Neuronal stem cell (in vitro differentiated cells): Measurements from ENCODE around the gene CD4.

Experiments
- DNase-seq: peaks from one replicate; pipeline ENCODE4 v3.0.0-alpha.2; 2013; ENCODE audit warnings: low spot score
- H2AFZ ChIP-seq: one replicate; pipeline ENCODE4 v1.6.1; 2013; ENCODE audit warnings: mild to moderate bottlenecking, low read length, inconsistent platforms
- H2AK5ac ChIP-seq: 2 replicates; pipeline ENCODE4 v1.6.1; 2013; ENCODE audit warnings: low read depth, mild to moderate bottlenecking, inconsistent platforms, low read length, moderate library complexity, mixed read lengths
- H2BK120ac ChIP-seq: 2 replicates; pipeline ENCODE4 v1.6.1; 2013; ENCODE audit warnings: low read depth, mild to moderate bottlenecking, inconsistent platforms, low read length, moderate library complexity, mixed read lengths
- H2BK12ac ChIP-seq: one replicate; pipeline ENCODE4 v1.6.1; 2013; ENCODE audit warnings: low read length, inconsistent platforms
- H2BK15ac ChIP-seq: 2 replicates; pipeline ENCODE4 v1.6.1; 2013; ENCODE audit warnings: mild to moderate bottlenecking, low read length, inconsistent platforms, mixed read lengths
- H2BK5ac ChIP-seq: one replicate; pipeline ENCODE4 v1.6.1; 2013; ENCODE audit warnings: inconsistent platforms, mild to moderate bottlenecking, low read length, moderate library complexity
- H3K14ac ChIP-seq: one replicate; pipeline ENCODE4 v1.6.1; 2013; ENCODE audit warnings: low read length, inconsistent platforms
- H3K18ac ChIP-seq: 2 replicates; pipeline ENCODE4 v1.6.1; 2013; ENCODE audit warnings: low read length, inconsistent platforms
- H3K23ac ChIP-seq: 2 replicates; pipeline ENCODE4 v1.6.1; 2013; ENCODE audit warnings: low read depth, mild to moderate bottlenecking, mixed read lengths, low read length, inconsistent platforms; ENCODE audit not compliant: poor library complexity
- H3K27ac ChIP-seq: replicated peaks from 3 replicates; pipeline ENCODE4 v1.5.1; 2013; ENCODE audit warnings: low read length, inconsistent platforms
- H3K27me3 ChIP-seq, 3 experiments: 2 replicates each; pipeline ENCODE4 v1.6.1; 2013; ENCODE audit warnings: low read length in 3 of 3, mild to moderate bottlenecking in 2 of 3, inconsistent platforms in 1 of 3, low read depth in 1 of 3, mixed read lengths in 1 of 3, moderate library complexity in 1 of 3; ENCODE audit not compliant: control insufficient read depth in 3 of 3, insufficient read depth in 3 of 3
- H3K36me3 ChIP-seq, 2 donors: replicated peaks in 1 of 2; 2 replicates each; pipeline ENCODE4 v1.6.1; 2013; ENCODE audit warnings: low read length in 2 of 2; ENCODE audit not compliant: control insufficient read depth in 2 of 2, insufficient read depth in 2 of 2
- H3K4ac ChIP-seq: 2 replicates; pipeline ENCODE4 v1.6.1; 2013; ENCODE audit warnings: inconsistent platforms, mild to moderate bottlenecking, low read length, moderate library complexity
- H3K4me1 ChIP-seq, 2 donors: 1 replicate in 1 of 2; 2 replicates in 1 of 2; pipeline ENCODE4 v1.6.1; 2013; ENCODE audit warnings: low read length in 2 of 2, low read depth in 1 of 2; ENCODE audit not compliant: control insufficient read depth in 2 of 2, insufficient read depth in 1 of 2
- H3K4me2 ChIP-seq: one replicate; pipeline ENCODE4 v1.6.1; 2013; ENCODE audit warnings: mild to moderate bottlenecking, low read length, inconsistent platforms; ENCODE audit not compliant: insufficient read depth, poor library complexity, severe bottlenecking
- H3K4me3 ChIP-seq, 2 donors: 2 replicates each; pipeline ENCODE4 v1.5.1; 2013; ENCODE audit warnings: low read length in 2 of 2, mild to moderate bottlenecking in 2 of 2, inconsistent platforms in 1 of 2, moderate library complexity in 1 of 2
- H3K79me1 ChIP-seq: one replicate; pipeline ENCODE4 v1.6.1; 2013; ENCODE audit warnings: low read depth, mild to moderate bottlenecking, inconsistent platforms, low read length, moderate library complexity
- H3K9ac ChIP-seq: one replicate; pipeline ENCODE4 v1.6.1; 2013; ENCODE audit warnings: mild to moderate bottlenecking, low read depth, low read length, inconsistent platforms; ENCODE audit not compliant: poor library complexity
- H3K9me3 ChIP-seq, 2 donors: replicated peaks in 1 of 2; 2 replicates each; pipeline versions ENCODE3 to v1.6.1; 2013; ENCODE audit warnings: low read length in 2 of 2, mild to moderate bottlenecking in 2 of 2, inconsistent platforms in 1 of 2, low read depth in 1 of 2, mixed read lengths in 1 of 2, moderate library complexity in 1 of 2; ENCODE audit not compliant: control insufficient read depth in 2 of 2, insufficient read depth in 1 of 2
- H4K8ac ChIP-seq: one replicate; pipeline ENCODE4 v1.6.1; 2013; ENCODE audit warnings: low read depth, mild to moderate bottlenecking, inconsistent platforms, low read length, moderate library complexity
- H4K91ac ChIP-seq: one replicate; pipeline ENCODE4 v1.6.1; 2013; ENCODE audit warnings: low read length, low read depth, mild to moderate bottlenecking, inconsistent platforms; ENCODE audit not compliant: poor library complexity
- WGBS, 2 donors: extraction: QIAGEN DNeasy Blood & Tissue Kit; methylation state at CpG; one replicate each; pipeline ENCODE4 v1.1.7; 2013; ENCODE audit warnings: missing lambda C conversion rate in 2 of 2, mixed read lengths in 1 of 2; ENCODE audit not compliant: insufficient read length in 2 of 2, insufficient replicate concordance in 1 of 2; ENCODE audit errors: extremely low coverage in 2 of 2; 5-methylcytosine and 5-hydroxymethylcytosine counted together

CD4 gene

GRCh38 chr12:6751767-6752166 is 37.6 kb upstream of the CD4 start:
- Histone ChIP-seq H3K4ac (no peak overlapping the region), H3K79me1 (peaks cover 7% of the 10 kb centered on the region), H3K27ac (no peak overlapping the region), H2BK5ac (no peak overlapping the region), H3K23ac (no peak overlapping the region), H2BK120ac (no peak overlapping the region), H3K9me3 (no peaks in the 10 kb centered on the region), H4K91ac (no peak overlapping the region), H2BK15ac (no peak overlapping the region), H3K4me3 (peak overlapping the region; percentile 16 to 99), H2AFZ (no peak overlapping the region), H3K14ac (no peak overlapping the region), H4K8ac (no peak overlapping the region), H3K27me3 (no peaks in the 10 kb centered on the region), H2AK5ac (no peak overlapping the region), H3K4me1 (peaks cover 8 to 17% of the 10 kb centered on the region in 2 donors), H2BK12ac (no peak overlapping the region), H3K36me3 (peaks cover 42 to 55% of the 10 kb centered on the region in 2 donors), H3K9ac (no peak overlapping the region), H3K18ac (no peak overlapping the region), H3K4me2 (peak overlapping the region; percentile 83)
- WGBS, 2 donors = no CpG with 5 or more reads among the region's 7 CpGs
- DNase-seq = no peak

- H3K4me1 ChIP-seq = peaks cover 8 to 17% of the 10 kb centered on the region in 2 donors
- H3K14ac ChIP-seq = no peak overlapping the region
- H2BK12ac ChIP-seq = no peak overlapping the region
- H3K4ac ChIP-seq = no peak overlapping the region
- H3K79me1 ChIP-seq = peaks cover 7% of the 10 kb centered on the region
- H3K27me3 ChIP-seq = no peaks in the 10 kb centered on the region
- peak overlapping the region; percentile 92 for H3K23ac ChIP-seq
- H4K91ac ChIP-seq = no peak overlapping the region
- peak overlapping the region; percentile 99 to 100 for H3K4me3 ChIP-seq
- peak overlapping the region; percentile 97 for H2BK5ac ChIP-seq
- H4K8ac ChIP-seq = no peak overlapping the region
- no peaks in the 10 kb centered on the region for H3K9me3 ChIP-seq
- no peak overlapping the region for H2BK120ac ChIP-seq
- peak overlapping the region; percentile 83 for H3K4me2 ChIP-seq
- no peak overlapping the region for H2BK15ac ChIP-seq
- peaks cover 37 to 49% of the 10 kb centered on the region in 2 donors for H3K36me3 ChIP-seq
- H2AFZ ChIP-seq = peak overlapping the region; percentile 89
- no peak overlapping the region for H2AK5ac ChIP-seq
- WGBS, 2 donors = no CpG with 5 or more reads among the region's 24 CpGs
- peak overlapping the region; percentile 59 for H3K27ac ChIP-seq
- H3K9ac ChIP-seq = peak overlapping the region; percentile 95
- peak overlapping the region; percentile 95 for H3K18ac ChIP-seq
- DNase-seq = no peak
Measured at GRCh38 chr12:6752167-6752920, 37.0 kb upstream of the CD4 start.

- no peak within 1 kb of the TSS for H2BK12ac ChIP-seq
- H3K79me1 ChIP-seq = peaks cover 7% of the 10 kb centered on the region
Measured at GRCh38 chr12:6752921-6753771, 36.2 kb upstream of the CD4 start, which contains the start of gene MLF2. TSS of gene MLF2 (minus strand) at chr12:6753141. CDS start at chr12:6752334, 807 bp downstream.

More at GRCh38 chr12:6752921-6753771, 36.2 kb upstream of the CD4 start, which contains the start of gene MLF2:
- H3K14ac ChIP-seq = no peak within 1 kb of the TSS
- H3K36me3 ChIP-seq = peaks cover 31 to 41% of the 10 kb centered on the region in 2 donors
- peak within 1 kb of the TSS; percentile 93 for H2BK15ac ChIP-seq
- peak within 1 kb of the TSS; percentile 83 for H3K4me2 ChIP-seq
- peak within 1 kb of the TSS; percentile 50 for H4K91ac ChIP-seq
- peak within 1 kb of the TSS; percentile 97 for H2AK5ac ChIP-seq
- peaks cover 8 to 17% of the 10 kb centered on the region in 2 donors for H3K4me1 ChIP-seq
- H3K27me3 ChIP-seq = no peaks in the 10 kb centered on the region
- peak within 1 kb of the TSS; percentile 92 for H3K23ac ChIP-seq
- peak within 1 kb of the TSS; percentile 96 for H3K4ac ChIP-seq
- peak within 1 kb of the TSS; percentile 44 for H2BK120ac ChIP-seq
- no CpG with 5 or more reads among the region's 62 CpGs for WGBS, 2 donors
- DNase-seq = peak; percentile 97
- H3K9me3 ChIP-seq = no peaks in the 10 kb centered on the region
- H3K18ac ChIP-seq = peak within 1 kb of the TSS; percentile 99
- peak within 1 kb of the TSS; percentile 97 for H2BK5ac ChIP-seq
- peak within 1 kb of the TSS; percentile 95 for H3K9ac ChIP-seq
- H2AFZ ChIP-seq = peak within 1 kb of the TSS; percentile 89
- H4K8ac ChIP-seq = peak within 1 kb of the TSS; percentile 67
- peak within 1 kb of the TSS; percentile 99 to 100 for H3K4me3 ChIP-seq
- peak within 1 kb of the TSS; percentile 91 for H3K27ac ChIP-seq
